Ishikawa (cell line): ENCODE data around the gene LMAN2.
A peak's percentile ranks its signal among the peaks of the same experiment; 100 is the strongest.

ENCODE experiments used
- CREB1 ChIP-seq: IDR thresholded peaks from 2 replicates; pipeline ENCODE4 v1.6.1; 2012; ENCODE audit warnings: low read depth
- FOXM1 ChIP-seq: IDR thresholded peaks from 2 replicates; pipeline ENCODE4 v1.6.1; 2012; ENCODE audit warnings: low read depth, borderline replicate concordance
- RAD21 ChIP-seq: IDR thresholded peaks from 2 replicates; pipeline ENCODE4 v1.6.1; 2012; ENCODE audit warnings: low read depth
- TAF1 ChIP-seq: IDR thresholded peaks from 2 replicates; pipeline ENCODE4 v1.6.1; 2012; ENCODE audit warnings: low read depth, mild to moderate bottlenecking
- TCF12 ChIP-seq: IDR thresholded peaks from 2 replicates; pipeline ENCODE4 v1.6.1; 2012; ENCODE audit warnings: low read depth
- YY1 ChIP-seq: IDR thresholded peaks from 2 replicates; pipeline ENCODE4 v1.6.1; 2012; ENCODE audit warnings: low read depth
- TF ChIP-seq, protein P1 (sequence below): IDR thresholded peaks from 2 replicates; pipeline ENCODE4 v1.6.1; 2012
- TF ChIP-seq, protein P2 (sequence below): IDR thresholded peaks from 2 replicates; pipeline ENCODE4 v1.6.1; 2012; ENCODE audit warnings: low read depth, mild to moderate bottlenecking

DNA sequence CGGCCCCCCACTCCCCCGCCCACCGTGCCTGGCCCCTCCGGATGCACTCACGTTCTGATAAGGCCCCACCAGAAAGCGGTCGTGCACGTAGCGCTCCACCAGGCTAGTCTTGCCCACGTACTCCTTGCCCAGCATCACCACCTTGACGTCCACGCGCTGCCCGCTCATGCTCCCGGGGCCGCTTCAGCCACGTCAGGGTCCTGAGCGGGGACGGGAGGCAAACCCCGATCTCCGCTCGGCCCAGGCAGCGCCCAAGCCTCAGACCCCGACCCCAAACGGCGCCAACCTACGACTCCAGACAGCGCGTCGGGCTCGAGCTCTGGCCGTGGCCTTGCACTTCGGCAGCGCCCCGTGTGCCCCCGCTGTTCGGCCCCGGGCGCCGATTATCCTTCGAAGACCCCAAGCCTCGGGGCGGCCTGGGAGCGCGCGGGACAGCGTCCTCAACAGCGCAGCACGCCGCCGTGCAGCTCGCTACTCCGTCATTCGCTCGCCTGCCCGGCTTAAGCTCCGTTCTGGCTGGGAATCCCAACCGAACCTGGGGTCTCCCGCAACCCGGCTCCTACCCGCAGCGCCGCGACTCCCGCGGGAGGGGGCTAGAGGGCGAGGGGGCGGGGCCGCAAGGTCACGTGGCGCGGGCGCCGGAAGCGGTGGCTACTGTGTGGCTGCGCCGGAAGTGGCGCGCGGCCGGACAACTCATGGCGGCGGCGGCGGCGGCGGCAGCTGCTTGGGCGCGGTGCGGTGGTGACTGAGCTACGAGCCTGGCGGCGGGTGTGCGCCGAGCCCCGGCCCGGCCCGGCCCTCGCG lies 48.1 kb downstream of the LMAN2 start, which contains the start of the genes PRELID1 and RAB24:
- TF ChIP-seq FOXM1: no peak
- TF ChIP-seq, protein P1, sequence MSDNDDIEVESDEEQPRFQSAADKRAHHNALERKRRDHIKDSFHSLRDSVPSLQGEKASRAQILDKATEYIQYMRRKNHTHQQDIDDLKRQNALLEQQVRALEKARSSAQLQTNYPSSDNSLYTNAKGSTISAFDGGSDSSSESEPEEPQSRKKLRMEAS: peak; percentile 63
- TF ChIP-seq, protein P2, sequence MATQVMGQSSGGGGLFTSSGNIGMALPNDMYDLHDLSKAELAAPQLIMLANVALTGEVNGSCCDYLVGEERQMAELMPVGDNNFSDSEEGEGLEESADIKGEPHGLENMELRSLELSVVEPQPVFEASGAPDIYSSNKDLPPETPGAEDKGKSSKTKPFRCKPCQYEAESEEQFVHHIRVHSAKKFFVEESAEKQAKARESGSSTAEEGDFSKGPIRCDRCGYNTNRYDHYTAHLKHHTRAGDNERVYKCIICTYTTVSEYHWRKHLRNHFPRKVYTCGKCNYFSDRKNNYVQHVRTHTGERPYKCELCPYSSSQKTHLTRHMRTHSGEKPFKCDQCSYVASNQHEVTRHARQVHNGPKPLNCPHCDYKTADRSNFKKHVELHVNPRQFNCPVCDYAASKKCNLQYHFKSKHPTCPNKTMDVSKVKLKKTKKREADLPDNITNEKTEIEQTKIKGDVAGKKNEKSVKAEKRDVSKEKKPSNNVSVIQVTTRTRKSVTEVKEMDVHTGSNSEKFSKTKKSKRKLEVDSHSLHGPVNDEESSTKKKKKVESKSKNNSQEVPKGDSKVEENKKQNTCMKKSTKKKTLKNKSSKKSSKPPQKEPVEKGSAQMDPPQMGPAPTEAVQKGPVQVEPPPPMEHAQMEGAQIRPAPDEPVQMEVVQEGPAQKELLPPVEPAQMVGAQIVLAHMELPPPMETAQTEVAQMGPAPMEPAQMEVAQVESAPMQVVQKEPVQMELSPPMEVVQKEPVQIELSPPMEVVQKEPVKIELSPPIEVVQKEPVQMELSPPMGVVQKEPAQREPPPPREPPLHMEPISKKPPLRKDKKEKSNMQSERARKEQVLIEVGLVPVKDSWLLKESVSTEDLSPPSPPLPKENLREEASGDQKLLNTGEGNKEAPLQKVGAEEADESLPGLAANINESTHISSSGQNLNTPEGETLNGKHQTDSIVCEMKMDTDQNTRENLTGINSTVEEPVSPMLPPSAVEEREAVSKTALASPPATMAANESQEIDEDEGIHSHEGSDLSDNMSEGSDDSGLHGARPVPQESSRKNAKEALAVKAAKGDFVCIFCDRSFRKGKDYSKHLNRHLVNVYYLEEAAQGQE: no peak
- no peak for TF ChIP-seq RAD21
- no peak; the same call in 1 of the 2 replicates for TF ChIP-seq TCF12
- no peak; the same call in 1 of the 2 replicates for TF ChIP-seq CREB1
- TF ChIP-seq YY1: peak; percentile 89
- peak; percentile 80; the same call in 1 of the 2 replicates for TF ChIP-seq TAF1
